H9 (cell line): Measurements from ENCODE around the gene WIZ. TPM values are rescaled to one million over a fixed set of nuclear protein-coding genes. Genes with fewer than 3 reads are reported as not detected.
"Not testable (repeated sequence)": the region's sequence is repeated elsewhere in the genome, so short reads cannot be mapped to it uniquely, and the experiment has no call there.

Source experiments
- DNase-seq: peaks from one replicate; pipeline ENCODE4 v3.0.0-alpha.2; 2017
- H2AFZ ChIP-seq: one replicate; pipeline ENCODE4 v1.6.1; 2013; ENCODE audit warnings: mild to moderate bottlenecking, low read length, control low read depth, moderate library complexity
- H2AK5ac ChIP-seq: 2 replicates; pipeline ENCODE4 v1.6.1; 2013; ENCODE audit warnings: low read length, control low read depth, mixed read lengths; ENCODE audit not compliant: insufficient read length
- H2BK120ac ChIP-seq: one replicate; pipeline ENCODE4 v1.6.1; 2013; ENCODE audit warnings: low read depth, mild to moderate bottlenecking, low read length, control low read depth, inconsistent platforms; ENCODE audit not compliant: poor library complexity, severe bottlenecking
- H2BK12ac ChIP-seq: 2 replicates; pipeline ENCODE4 v1.6.1; 2013; ENCODE audit warnings: low read length, control low read depth, mixed read lengths, low read depth; ENCODE audit not compliant: insufficient read length
- H2BK15ac ChIP-seq: 2 replicates; pipeline ENCODE4 v1.6.1; 2013; ENCODE audit warnings: low read depth, low read length, control low read depth
- H2BK20ac ChIP-seq: one replicate; pipeline ENCODE4 v1.6.1; 2013; ENCODE audit warnings: low read depth, mild to moderate bottlenecking, low read length, control low read depth, inconsistent platforms; ENCODE audit not compliant: poor library complexity, severe bottlenecking
- H2BK5ac ChIP-seq: 2 replicates; pipeline ENCODE4 v1.6.1; 2013; ENCODE audit warnings: low read length, control low read depth, mixed read lengths; ENCODE audit not compliant: insufficient read length
- H3K14ac ChIP-seq: 2 replicates; pipeline ENCODE4 v1.6.1; 2013; ENCODE audit warnings: low read length, control low read depth; ENCODE audit not compliant: insufficient read depth
- H3K18ac ChIP-seq: 2 replicates; pipeline ENCODE4 v1.6.1; 2013; ENCODE audit warnings: low read depth, mild to moderate bottlenecking, mixed read lengths, low read length, control low read depth; ENCODE audit not compliant: insufficient read length
- H3K23ac ChIP-seq: 2 replicates; pipeline ENCODE4 v1.6.1; 2013; ENCODE audit warnings: low read length, control low read depth, mixed read lengths, low read depth; ENCODE audit not compliant: insufficient read length
- H3K23me2 ChIP-seq: 2 replicates; pipeline ENCODE4 v1.6.1; 2013; ENCODE audit warnings: low read depth, mild to moderate bottlenecking, mixed read lengths, low read length, control low read depth; ENCODE audit not compliant: insufficient read length, poor library complexity, severe bottlenecking
- H3K27ac ChIP-seq: 2 replicates; pipeline ENCODE4 v1.5.1; 2013; ENCODE audit warnings: low read length, control low read depth, mixed read lengths, low read depth; ENCODE audit not compliant: insufficient read length
- H3K27me3 ChIP-seq: 2 replicates; pipeline ENCODE4 v1.6.1; 2013; ENCODE audit warnings: low read length, control low read depth, inconsistent platforms; ENCODE audit not compliant: insufficient read depth
- H3K4ac ChIP-seq: 2 replicates; pipeline ENCODE4 v1.6.1; 2013; ENCODE audit warnings: low read depth, mild to moderate bottlenecking, control low read depth, inconsistent platforms, low read length, moderate library complexity
- H3K4me1 ChIP-seq: 2 replicates; pipeline ENCODE4 v1.6.1; 2013; ENCODE audit warnings: low read length, control low read depth, inconsistent platforms; ENCODE audit not compliant: insufficient read depth
- H3K4me2 ChIP-seq: 2 replicates; pipeline ENCODE4 v1.6.1; 2013; ENCODE audit warnings: low read length, control low read depth, mixed read lengths; ENCODE audit not compliant: insufficient read length, insufficient read depth
- H3K56ac ChIP-seq: 2 replicates; pipeline ENCODE4 v1.6.1; 2013; ENCODE audit warnings: low read depth, mild to moderate bottlenecking, mixed read lengths, low read length, control low read depth; ENCODE audit not compliant: insufficient read length
- H3K79me1 ChIP-seq: 2 replicates; pipeline ENCODE4 v1.6.1; 2013; ENCODE audit warnings: low read depth, mild to moderate bottlenecking, moderate library complexity, low read length, control low read depth, inconsistent platforms; ENCODE audit not compliant: insufficient read depth, poor library complexity, severe bottlenecking
- H3K79me2 ChIP-seq: 2 replicates; pipeline ENCODE4 v1.6.1; 2013; ENCODE audit warnings: low read length, control low read depth, inconsistent platforms; ENCODE audit not compliant: insufficient read depth
- H3K9ac ChIP-seq: 2 replicates; pipeline ENCODE4 v1.6.1; 2013; ENCODE audit warnings: low read length, control low read depth, mixed read lengths; ENCODE audit not compliant: insufficient read length; ENCODE audit errors: extremely low read depth
- H3K9me3 ChIP-seq: one replicate; pipeline ENCODE4 v1.6.1; 2013; ENCODE audit warnings: low read depth, low read length, inconsistent platforms; ENCODE audit not compliant: control insufficient read depth
- H3T11ph ChIP-seq: one replicate; pipeline ENCODE4 v1.6.1; 2013; ENCODE audit warnings: mild to moderate bottlenecking, low read length, control low read depth, inconsistent platforms
- H4K20me1 ChIP-seq: one replicate; pipeline ENCODE4 v1.6.1; 2013; ENCODE audit not compliant: control insufficient read depth, insufficient read length, insufficient read depth
- H4K5ac ChIP-seq: 2 replicates; pipeline ENCODE4 v1.6.1; 2013; ENCODE audit warnings: low read depth, mild to moderate bottlenecking, mixed read lengths, low read length, control low read depth; ENCODE audit not compliant: insufficient read length
- H4K8ac ChIP-seq: replicated peaks from 2 replicates; pipeline ENCODE4 v1.6.1; 2013; ENCODE audit warnings: low read length, control low read depth, mixed read lengths, low read depth; ENCODE audit not compliant: insufficient read length
- H4K91ac ChIP-seq: 2 replicates; pipeline ENCODE4 v1.6.1; 2013; ENCODE audit warnings: low read depth, mild to moderate bottlenecking, moderate library complexity, mixed read lengths, low read length, control low read depth; ENCODE audit not compliant: insufficient read length
- H3K27ac Mint-ChIP-seq, 3 experiments: 2 replicates in 2 of 3; 3 replicates in 1 of 3; pipeline ENCODE4 v1.8.0; 2020 to 2021; ENCODE audit warnings: mixed read lengths in 3 of 3, mild to moderate bottlenecking in 1 of 3, moderate library complexity in 1 of 3
- H3K27me3 Mint-ChIP-seq: 2 replicates; pipeline ENCODE4 v1.8.0; 2021; ENCODE audit warnings: low read depth, mild to moderate bottlenecking, moderate library complexity, mixed read lengths
- H3K36me3 Mint-ChIP-seq, 3 experiments: 2 replicates in 2 of 3; 3 replicates in 1 of 3; pipeline ENCODE4 v1.8.0; 2020 to 2021; ENCODE audit warnings: low read depth in 3 of 3, mixed read lengths in 3 of 3; ENCODE audit not compliant: insufficient read depth in 1 of 3
- H3K4me1 Mint-ChIP-seq, 2 experiments: 2 replicates each; pipeline ENCODE4 v1.8.0; 2020; ENCODE audit warnings: mixed read lengths in 2 of 2
- H3K4me3 Mint-ChIP-seq, 2 experiments: 2 replicates in 1 of 2; 3 replicates in 1 of 2; pipeline ENCODE4 v1.8.0; 2020 to 2021; ENCODE audit warnings: mild to moderate bottlenecking in 2 of 2, mixed read lengths in 2 of 2, moderate library complexity in 1 of 2
- H3K9me3 Mint-ChIP-seq, 2 experiments: 2 replicates in 1 of 2; 3 replicates in 1 of 2; pipeline ENCODE4 v1.8.0; 2020; ENCODE audit warnings: mild to moderate bottlenecking in 2 of 2, mixed read lengths in 2 of 2, moderate library complexity in 1 of 2
- WGBS: extraction: QIAGEN DNeasy Blood & Tissue Kit; methylation state at CpG from one replicate; pipeline ENCODE4 v1.1.7; 2013; ENCODE audit warnings: missing lambda C conversion rate, low lambda C conversion rate, mixed read lengths; ENCODE audit not compliant: insufficient read length; ENCODE audit errors: extremely low coverage; 5-methylcytosine and 5-hydroxymethylcytosine counted together
- total RNA-seq: library from RNA; stranded (reverse); gene quantifications from 2 replicates; pipeline ENCODE4 v1.2.1, GENCODE V29; 2021
- TF ChIP-seq, protein P1 (sequence below): fragments of 200-600 bp; sonication (generic); conservative IDR thresholded peaks from 3 replicates; pipeline ENCODE4 v1.8.0; 2021; ENCODE audit warnings: antibody characterized with exemption, mild to moderate bottlenecking

The WIZ gene
- total RNA-seq, 1 experiment from 2014 or later: 33.3 TPM

GRCh38 chr19:15412832-15413231 is 36.9 kb downstream of the WIZ start:
- Histone ChIP-seq H3K4me2 (no peak overlapping the region), H2BK20ac (no peak overlapping the region), H4K20me1 (no peaks in the 10 kb centered on the region), H2BK5ac (no peak overlapping the region), H2BK15ac (no peak overlapping the region), H3K9me3 (no peaks in the 10 kb centered on the region), H3K4me1 (0 out of 2 replicates have a peak, but pooled peaks cover 2% of the 10 kb centered on the region), H3K14ac (no peak overlapping the region), H4K91ac (no peak overlapping the region), H3K9ac (no peak overlapping the region), H3K27me3 (no peaks in the 10 kb centered on the region), H4K8ac (no peak overlapping the region), H3K79me2 (peaks cover 61% of the 10 kb centered on the region), H2AK5ac (no peak overlapping the region), H3T11ph (no peak overlapping the region), H3K23ac (no peak overlapping the region), H4K5ac (no peak overlapping the region), H3K56ac (no peak overlapping the region), H3K18ac (no peak overlapping the region), H2BK120ac (no peak overlapping the region), H3K79me1 (peaks cover 13% of the 10 kb centered on the region), H2AFZ (no peak overlapping the region), H2BK12ac (no peak overlapping the region), H3K23me2 (peaks cover 3% of the 10 kb centered on the region), H3K4ac (no peak overlapping the region), H3K27ac (no peak overlapping the region)
- peaks cover 16 to 52% (median 41%) of the 10 kb centered on the region in 3 experiments for H3K36me3 Mint-ChIP-seq
- no CpG with 5 or more reads among the region's 4 CpGs for WGBS
- H3K4me3 Mint-ChIP-seq: no peak overlapping the region; a peak in 1 of 5 replicates
- peak overlapping the region in 2 of 3 experiments; percentile 45 to 88; a peak in 3 of 7 replicates for H3K27ac Mint-ChIP-seq
- peaks cover 20 to 22% of the 10 kb centered on the region in 2 experiments for H3K4me1 Mint-ChIP-seq
- H3K9me3 Mint-ChIP-seq: no peaks in the 10 kb centered on the region
- TF ChIP-seq, protein P1, sequence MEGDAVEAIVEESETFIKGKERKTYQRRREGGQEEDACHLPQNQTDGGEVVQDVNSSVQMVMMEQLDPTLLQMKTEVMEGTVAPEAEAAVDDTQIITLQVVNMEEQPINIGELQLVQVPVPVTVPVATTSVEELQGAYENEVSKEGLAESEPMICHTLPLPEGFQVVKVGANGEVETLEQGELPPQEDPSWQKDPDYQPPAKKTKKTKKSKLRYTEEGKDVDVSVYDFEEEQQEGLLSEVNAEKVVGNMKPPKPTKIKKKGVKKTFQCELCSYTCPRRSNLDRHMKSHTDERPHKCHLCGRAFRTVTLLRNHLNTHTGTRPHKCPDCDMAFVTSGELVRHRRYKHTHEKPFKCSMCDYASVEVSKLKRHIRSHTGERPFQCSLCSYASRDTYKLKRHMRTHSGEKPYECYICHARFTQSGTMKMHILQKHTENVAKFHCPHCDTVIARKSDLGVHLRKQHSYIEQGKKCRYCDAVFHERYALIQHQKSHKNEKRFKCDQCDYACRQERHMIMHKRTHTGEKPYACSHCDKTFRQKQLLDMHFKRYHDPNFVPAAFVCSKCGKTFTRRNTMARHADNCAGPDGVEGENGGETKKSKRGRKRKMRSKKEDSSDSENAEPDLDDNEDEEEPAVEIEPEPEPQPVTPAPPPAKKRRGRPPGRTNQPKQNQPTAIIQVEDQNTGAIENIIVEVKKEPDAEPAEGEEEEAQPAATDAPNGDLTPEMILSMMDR: no peak
- H3K27me3 Mint-ChIP-seq: no peaks in the 10 kb centered on the region
- DNase-seq: no peak

GRCh38 chr19:15411351-15411750 is 38.4 kb downstream of the WIZ start:
- not testable (repeated sequence) for H3K79me1 ChIP-seq, H4K91ac ChIP-seq, H3K56ac ChIP-seq, H3K9me3 Mint-ChIP-seq, H3K4me2 ChIP-seq, H3K23me2 ChIP-seq, H4K5ac ChIP-seq, H3K4me3 Mint-ChIP-seq, H3K27ac Mint-ChIP-seq, H3K23ac ChIP-seq, H2BK5ac ChIP-seq, H3K9ac ChIP-seq, H2BK20ac ChIP-seq, H3K27me3 ChIP-seq, H3K27me3 Mint-ChIP-seq, H2BK12ac ChIP-seq, H3K9me3 ChIP-seq, H4K8ac ChIP-seq, H4K20me1 ChIP-seq, H3K14ac ChIP-seq, H3K4me1 ChIP-seq, DNase-seq, H2BK15ac ChIP-seq, H2BK120ac ChIP-seq, H2AFZ ChIP-seq, H2AK5ac ChIP-seq, H3K27ac ChIP-seq, H3K18ac ChIP-seq, H3T11ph ChIP-seq, H3K4ac ChIP-seq
- Mint-ChIP-seq H3K4me1 (peaks cover 11% of the 10 kb centered on the region in 2 experiments), H3K36me3 (peaks cover 13 to 53% (median 36%) of the 10 kb centered on the region in 3 experiments; a peak in 6 of 7 replicates)
- H3K79me2 ChIP-seq: peaks cover 51% of the 10 kb centered on the region
- WGBS: no CpG with 5 or more reads among the region's 2 CpGs
